AG08395 (cell line): Measurements from ENCODE around the gene CROCC2.

ENCODE experiments used
- DNase-seq: peaks from one replicate; pipeline ENCODE4 v3.0.0; 2012; ENCODE audit warnings: mixed read lengths, low spot score

CROCC2 gene

GRCh38 chr2:240988146-240988545 is 82.0 kb downstream of the CROCC2 start:
- no peak for DNase-seq

- DNase-seq = no peak
Observed at GRCh38 chr2:240988571-240989271, 82.6 kb downstream of the CROCC2 start.

- peak; percentile 38 for DNase-seq
Observed at GRCh38 chr2:240989451-240990265, 83.5 kb downstream of the CROCC2 start.

GRCh38 chr2:240990266-240990529 is 84.1 kb downstream of the CROCC2 start:
- no peak for DNase-seq

GRCh38 chr2:240990726-240991377 is 84.7 kb downstream of the CROCC2 start:
- no peak for DNase-seq

GRCh38 chr2:240991378-240992263 is 85.5 kb downstream of the CROCC2 start:
- peak; percentile 84 for DNase-seq

- DNase-seq = no peak
Observed at GRCh38 chr2:240992572-240993291, 86.6 kb downstream of the CROCC2 start.

- no peak for DNase-seq
Observed at GRCh38 chr2:240993446-240994170, 87.5 kb downstream of the CROCC2 start.

- no peak for DNase-seq
Observed at GRCh38 chr2:240994171-240994896, 88.2 kb downstream of the CROCC2 start.

GRCh38 chr2:240995041-240996021 is 89.2 kb downstream of the CROCC2 start:
- no peak for DNase-seq

GRCh38 chr2:240996161-240996833 is 90.2 kb downstream of the CROCC2 start:
- no peak for DNase-seq

- DNase-seq = no peak
Observed at GRCh38 chr2:240996834-240997140, 90.7 kb downstream of the CROCC2 start.

GRCh38 chr2:240997141-240997855 is 91.2 kb downstream of the CROCC2 start:
- DNase-seq = no peak

GRCh38 chr2:240997856-240998705 is 91.9 kb downstream of the CROCC2 start, which contains the start of gene SNED1:
TSS of gene SNED1 (plus strand) at chr2:240998618. CDS start at chr2:240998838, 220 bp downstream.
- DNase-seq = peak; percentile 84

GRCh38 chr2:240998706-240998994 is 92.5 kb downstream of the CROCC2 start:
- DNase-seq = no peak

GRCh38 chr2:240998995-240999791 is 93.1 kb downstream of the CROCC2 start:
- DNase-seq = peak; percentile 34
